BJ (cell line): ENCODE data around the gene ROS1. TPM values are rescaled to one million over a fixed set of nuclear protein-coding genes. Genes with fewer than 3 reads are reported as not detected.
A peak's percentile ranks its signal among the peaks of the same experiment; 100 is the strongest.
"Not testable (repeated sequence)": the region's sequence is repeated elsewhere in the genome, so short reads cannot be mapped to it uniquely, and the experiment has no call there.

ENCODE experiments used
- CTCF ChIA-PET: fragments of 350-600 bp; formaldehyde crosslinking; extraction: SDS; loops from one replicate; lab custom pipeline; 2021; ENCODE audit warnings: antibody characterized with exemption, inconsistent platforms; lab: Yijun Ruan, JAX
- POLR2A ChIA-PET: fragments of 300-600 bp; sonication (Branson Sonifier 250); formaldehyde crosslinking; extraction: SDS; loops from one replicate; lab custom pipeline; 2021; ENCODE audit warnings: antibody characterized with exemption; lab: Charles Lee
- DNase-seq: peaks from one replicate; pipeline ENCODE4 v3.0.0-alpha.2; 2011; ENCODE audit warnings: low read depth
- H3K27me3 ChIP-seq: 2 replicates; pipeline ENCODE4 v1.6.0; 2011; ENCODE audit warnings: low read length; ENCODE audit not compliant: control insufficient read depth, insufficient read depth
- H3K36me3 ChIP-seq: 2 replicates; pipeline ENCODE4 v1.5.1; 2011; ENCODE audit warnings: low read length; ENCODE audit not compliant: control insufficient read depth, insufficient read depth
- H3K4me3 ChIP-seq: 2 replicates; pipeline ENCODE4 v1.5.1; 2011; ENCODE audit warnings: low read depth, mild to moderate bottlenecking, control low read depth, low read length
- polyA plus RNA-seq: library from polyadenylated mRNA; depleted of rRNA; stranded (reverse); fragments of >200 nt; gene quantifications from 2 replicates; pipeline ENCODE4 v1.2.3, GENCODE V29; 2011; rRNA removed
- small RNA-seq: library from RNA; depleted of rRNA; stranded (forward); fragments of <200 nt; gene quantifications from one replicate; pipeline ENCODE3, GENCODE V24; 2012; ENCODE audit warnings: low replicate concordance, low read depth; ENCODE audit not compliant: insufficient read length
- TF ChIP-seq, protein P1 (sequence below): IDR thresholded peaks from 2 replicates; pipeline ENCODE4 v1.5.1; 2011; ENCODE audit warnings: low read depth, mild to moderate bottlenecking, control low read depth, inconsistent platforms, low read length, moderate library complexity; ENCODE audit not compliant: insufficient read depth

Gene ROS1
- polyA plus RNA-seq, 1 experiment: 0.16 TPM

DNA sequence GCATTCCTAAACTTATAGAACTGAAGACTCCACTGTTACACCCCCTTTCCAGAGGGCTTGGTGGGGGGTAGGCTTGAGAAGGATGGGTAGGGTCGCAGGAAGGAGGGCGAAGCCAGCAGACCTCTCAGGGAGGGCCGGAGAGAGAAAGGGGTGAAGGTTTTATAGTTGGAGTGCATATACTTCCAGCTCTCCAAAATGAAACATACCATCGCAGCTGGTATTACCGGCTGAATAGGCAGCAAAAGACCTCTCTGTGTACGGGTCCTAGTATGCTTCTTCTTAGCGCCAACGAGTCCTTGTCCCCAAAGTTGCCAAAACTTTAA is 161.4 kb downstream of the ROS1 start:
- TF ChIP-seq, protein P1, sequence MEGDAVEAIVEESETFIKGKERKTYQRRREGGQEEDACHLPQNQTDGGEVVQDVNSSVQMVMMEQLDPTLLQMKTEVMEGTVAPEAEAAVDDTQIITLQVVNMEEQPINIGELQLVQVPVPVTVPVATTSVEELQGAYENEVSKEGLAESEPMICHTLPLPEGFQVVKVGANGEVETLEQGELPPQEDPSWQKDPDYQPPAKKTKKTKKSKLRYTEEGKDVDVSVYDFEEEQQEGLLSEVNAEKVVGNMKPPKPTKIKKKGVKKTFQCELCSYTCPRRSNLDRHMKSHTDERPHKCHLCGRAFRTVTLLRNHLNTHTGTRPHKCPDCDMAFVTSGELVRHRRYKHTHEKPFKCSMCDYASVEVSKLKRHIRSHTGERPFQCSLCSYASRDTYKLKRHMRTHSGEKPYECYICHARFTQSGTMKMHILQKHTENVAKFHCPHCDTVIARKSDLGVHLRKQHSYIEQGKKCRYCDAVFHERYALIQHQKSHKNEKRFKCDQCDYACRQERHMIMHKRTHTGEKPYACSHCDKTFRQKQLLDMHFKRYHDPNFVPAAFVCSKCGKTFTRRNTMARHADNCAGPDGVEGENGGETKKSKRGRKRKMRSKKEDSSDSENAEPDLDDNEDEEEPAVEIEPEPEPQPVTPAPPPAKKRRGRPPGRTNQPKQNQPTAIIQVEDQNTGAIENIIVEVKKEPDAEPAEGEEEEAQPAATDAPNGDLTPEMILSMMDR: no peak
- no peak for DNase-seq
- Histone ChIP-seq H3K4me3 (peak overlapping the region; percentile 14), H3K27me3 (peaks cover 58% of the 10 kb centered on the region), H3K36me3 (no peaks in the 10 kb centered on the region)
- ChIA-PET CTCF (interaction anchor here (1.4 kb wide), 1 partner anchor 15 kb away, joined by 7 read pairs; no protein-coding TSS in a partner anchor), POLR2A (no interaction called here)

DNA sequence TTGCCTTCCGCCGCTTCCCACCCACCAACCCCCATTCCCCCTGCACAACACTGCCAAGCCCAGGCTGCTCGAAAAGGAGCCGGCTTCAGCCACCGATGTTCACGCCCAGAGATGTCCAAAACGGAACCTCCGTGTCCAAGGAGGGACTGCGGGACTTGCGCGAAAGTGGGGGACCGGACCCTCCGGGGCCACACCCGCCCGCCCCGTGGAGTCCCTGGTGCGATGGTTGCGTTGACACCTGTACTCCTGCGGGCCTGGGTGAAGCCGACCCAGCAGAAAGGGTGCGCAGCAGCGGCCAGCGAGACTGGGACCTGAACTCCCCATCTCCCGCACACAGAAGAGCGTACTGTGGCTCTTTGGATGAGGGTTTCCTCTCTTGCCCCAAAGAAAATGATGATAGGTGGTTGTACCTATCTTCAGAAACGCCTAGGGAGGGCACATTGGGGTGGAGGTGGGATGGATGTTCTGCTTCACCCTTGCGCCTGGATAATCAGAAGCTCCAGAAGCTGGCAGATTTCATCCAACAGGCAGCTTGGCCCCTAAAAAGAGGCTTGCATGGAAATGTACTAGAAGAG is 162.3 kb downstream of the ROS1 start:
- DNase-seq: no peak

DNA sequence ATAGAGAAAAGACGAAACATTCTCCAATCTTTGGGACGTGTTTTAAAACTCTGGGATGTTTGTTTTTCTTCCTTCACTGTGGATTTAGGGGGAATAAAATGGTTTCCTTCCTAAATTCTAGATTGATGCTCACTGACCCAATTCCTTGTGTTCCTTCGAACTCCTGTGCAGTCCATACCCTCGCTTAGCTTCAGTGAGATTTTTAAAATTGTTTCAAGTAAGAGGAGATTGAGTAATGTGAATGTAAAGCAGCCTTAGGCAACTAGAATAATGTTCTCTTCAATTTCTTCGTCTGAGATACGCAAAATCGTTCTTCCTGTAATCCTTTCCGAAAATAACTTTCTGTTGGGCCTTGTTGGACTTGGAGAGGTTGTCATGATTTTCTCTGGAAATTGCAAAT is 162.9 kb downstream of the ROS1 start:
- peaks cover 44% of the 10 kb centered on the region for H3K27me3 ChIP-seq
- DNase-seq: no peak
- H3K36me3 ChIP-seq: no peaks in the 10 kb centered on the region
- ChIA-PET CTCF (no interaction called here), POLR2A (no interaction called here)
- TF ChIP-seq, protein P1: no peak
- no peak overlapping the region for H3K4me3 ChIP-seq

More for the DNA sequence above, 162.3 kb downstream of the ROS1 start:
- CTCF ChIA-PET: interaction anchor here (1.4 kb wide), 1 partner anchor 16 kb away, joined by 7 read pairs; no protein-coding TSS in a partner anchor
- TF ChIP-seq, protein P1: no peak
- H3K27me3 ChIP-seq: peaks cover 50% of the 10 kb centered on the region
- H3K4me3 ChIP-seq: no peak overlapping the region
- H3K36me3 ChIP-seq: no peaks in the 10 kb centered on the region
- POLR2A ChIA-PET: no interaction called here

- TF ChIP-seq, protein P1: no peak
- ChIA-PET CTCF (no interaction called here), POLR2A (no interaction called here)
- Histone ChIP-seq H3K4me3 (no peak overlapping the region), H3K36me3 (no peaks in the 10 kb centered on the region), H3K27me3 (no peaks in the 10 kb centered on the region)
- no peak for DNase-seq
Observed at GRCh38 chr6:117253785-117254184, 172.0 kb downstream of the ROS1 start.

DNA sequence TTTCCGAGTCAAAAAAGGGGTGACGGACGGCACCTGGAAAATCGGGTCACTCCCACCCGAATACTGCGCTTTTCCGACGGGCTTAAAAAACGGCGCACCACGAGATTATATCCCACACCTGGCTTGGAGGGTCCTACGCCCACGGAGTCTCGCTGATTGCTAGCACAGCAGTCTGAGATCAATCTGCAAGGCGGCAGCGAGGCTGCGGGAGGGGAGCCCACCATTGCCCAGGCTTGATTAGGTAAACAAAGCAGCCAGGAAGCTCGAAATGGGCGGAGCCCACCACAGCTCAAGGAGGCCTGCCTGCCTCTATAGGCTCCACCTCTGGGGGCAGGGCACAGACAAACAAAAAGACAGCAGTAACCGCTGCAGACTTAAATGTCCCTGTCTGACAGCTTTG is 180.8 kb downstream of the ROS1 start:
- H3K27me3 ChIP-seq, CTCF ChIA-PET, DNase-seq, H3K4me3 ChIP-seq, H3K36me3 ChIP-seq, POLR2A ChIA-PET: not testable (repeated sequence)

DNA sequence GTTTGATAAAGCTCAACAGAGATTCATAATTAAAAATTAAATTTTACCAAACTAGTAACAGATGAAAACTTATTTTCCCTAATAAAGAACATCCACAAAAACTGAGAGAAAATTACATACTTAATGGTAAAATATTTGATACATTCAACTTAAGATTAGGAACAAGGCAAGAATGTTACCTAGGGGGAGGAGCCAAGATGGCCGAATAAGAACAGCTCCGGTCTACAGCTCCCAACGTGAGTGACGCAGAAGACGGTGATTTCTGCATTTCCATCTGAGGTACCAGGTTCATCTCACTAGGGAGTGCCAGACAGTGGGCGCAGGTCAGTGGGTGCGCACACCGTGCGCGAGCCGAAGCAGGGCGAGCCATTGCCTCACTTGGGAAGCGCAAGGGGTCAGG is 181.2 kb downstream of the ROS1 start:
- H3K27me3 ChIP-seq, H3K36me3 ChIP-seq, POLR2A ChIA-PET, H3K4me3 ChIP-seq, DNase-seq, CTCF ChIA-PET: not testable (repeated sequence)

Small RNAs within 50 kb of the gene (small RNA-seq; reads per million reads assigned to genes)
- not detected for gene RN7SKP18
- gene RNU6-253P: not detected

Other genes starting within 250 kb of the ROS1 start
- gene VGLL2, start 160.4 kb downstream of the ROS1 start, polyA plus RNA-seq: not detected in 2 replicates
- gene DCBLD1, start 56.7 kb upstream of the ROS1 start, polyA plus RNA-seq: 30.1 and 42.1 TPM in 2 replicates
- 26.9 and 57.1 TPM in 2 replicates for gene GOPC, start 176.6 kb upstream of the ROS1 start, polyA plus RNA-seq
- 6.3 and 13.3 TPM in 2 replicates for gene NUS1, start 249.5 kb upstream of the ROS1 start, polyA plus RNA-seq